IMR-90 (cell line): Measurements from ENCODE around the gene KCNH5. TPM values are rescaled to one million over a fixed set of nuclear protein-coding genes. Genes with fewer than 3 reads are reported as not detected.

ENCODE experiments used
- ATAC-seq: fragments of 200-7000 bp; cut with Tn5 transposase; 2 replicates; pipeline ENCODE4 v1.9.1; 2020; ENCODE audit warnings: low read depth, mild to moderate bottlenecking, moderate library complexity
- BruUV-seq: library from RNA; stranded (reverse); fragments of 400-500 nt; replicated peaks from 2 replicates; lab custom pipeline; 2021; lab: Mats Ljungman, UMichigan
- CTCF ChIA-PET: fragments of 300-600 bp; formaldehyde crosslinking; extraction: SDS; loops from one replicate; lab custom pipeline; 2021; ENCODE audit warnings: antibody characterized with exemption; lab: Yijun Ruan, JAX
- POLR2A ChIA-PET: fragments of 300-600 bp; sonication (Branson Sonifier 250); formaldehyde crosslinking; loops from one replicate; lab custom pipeline; 2022; ENCODE audit warnings: antibody characterized with exemption; ENCODE audit not compliant: unreplicated experiment; lab: Charles Lee
- DNase-seq: peaks from one replicate; pipeline ENCODE4 v3.0.0; 2013
- H2AFZ ChIP-seq: replicated peaks from 2 replicates; pipeline ENCODE3; 2013; ENCODE audit warnings: low read length, mild to moderate bottlenecking; ENCODE audit not compliant: poor library complexity
- H2AK5ac ChIP-seq: 2 replicates; pipeline ENCODE4 v1.6.1; 2013; ENCODE audit warnings: low read depth, low read length, inconsistent platforms
- H2AK9ac ChIP-seq: replicated peaks from 2 replicates; pipeline ENCODE3; 2013; ENCODE audit warnings: mild to moderate bottlenecking, low read depth, low read length, moderate library complexity; ENCODE audit not compliant: poor library complexity
- H2BK120ac ChIP-seq: 2 replicates; pipeline ENCODE4 v1.6.1; 2013; ENCODE audit warnings: low read depth, low read length, inconsistent platforms
- H2BK15ac ChIP-seq: 3 replicates; pipeline ENCODE4 v1.6.1; 2013; ENCODE audit warnings: low read depth, low read length, inconsistent platforms
- H2BK20ac ChIP-seq: 2 replicates; pipeline ENCODE4 v1.6.1; 2013; ENCODE audit warnings: low read depth, mild to moderate bottlenecking, inconsistent platforms, low read length, moderate library complexity
- H2BK5ac ChIP-seq: 2 replicates; pipeline ENCODE4 v1.6.1; 2013; ENCODE audit warnings: mild to moderate bottlenecking, low read depth, low read length, inconsistent platforms; ENCODE audit not compliant: poor library complexity, severe bottlenecking
- H3K14ac ChIP-seq: replicated peaks from 2 replicates; pipeline ENCODE4 v1.6.1; 2013; ENCODE audit warnings: low read depth, low read length, inconsistent platforms
- H3K18ac ChIP-seq: 2 replicates; pipeline ENCODE4 v1.6.1; 2013; ENCODE audit warnings: low read depth, low read length, control low read depth
- H3K23ac ChIP-seq: 2 replicates; pipeline ENCODE4 v1.6.1; 2013; ENCODE audit warnings: low read depth, low read length, inconsistent platforms
- H3K27ac ChIP-seq: 2 replicates; pipeline ENCODE4 v1.5.1; 2013; ENCODE audit warnings: mild to moderate bottlenecking, control low read depth, low read length; ENCODE audit not compliant: insufficient read depth
- H3K27me3 ChIP-seq: 2 replicates; pipeline ENCODE4 v1.6.1; 2013; ENCODE audit warnings: low read length; ENCODE audit not compliant: control insufficient read depth, insufficient read depth
- H3K36me3 ChIP-seq: 2 replicates; pipeline ENCODE4 v1.6.1; 2013; ENCODE audit warnings: low read length, mixed read lengths; ENCODE audit not compliant: control insufficient read depth, insufficient read depth
- H3K4ac ChIP-seq: 2 replicates; pipeline ENCODE4 v1.6.1; 2013; ENCODE audit warnings: low read depth, low read length, inconsistent platforms
- H3K4me1 ChIP-seq: 2 replicates; pipeline ENCODE4 v1.6.1; 2013; ENCODE audit warnings: low read length, mixed read lengths; ENCODE audit not compliant: control insufficient read depth, insufficient read depth
- H3K4me2 ChIP-seq: 2 replicates; pipeline ENCODE4 v1.6.1; 2013; ENCODE audit warnings: low read depth, mild to moderate bottlenecking, control low read depth, low read length, moderate library complexity
- H3K4me3 ChIP-seq: 2 replicates; pipeline ENCODE4 v1.5.1; 2013; ENCODE audit warnings: low read depth, mild to moderate bottlenecking, control low read depth, low read length, moderate library complexity; ENCODE audit not compliant: insufficient read depth
- H3K56ac ChIP-seq: 2 replicates; pipeline ENCODE4 v1.6.1; 2013; ENCODE audit warnings: low read length, inconsistent platforms; ENCODE audit not compliant: insufficient read depth; ENCODE audit errors: extremely low read depth
- H3K79me1 ChIP-seq, 2 experiments: 2 replicates each; pipeline ENCODE4 v1.6.1; 2013; ENCODE audit warnings: low read length in 2 of 2, inconsistent platforms in 1 of 2, low read depth in 1 of 2
- H3K9ac ChIP-seq: 2 replicates; pipeline ENCODE4 v1.6.1; 2013; ENCODE audit warnings: low read depth, low read length, control low read depth
- H3K9me1 ChIP-seq: 2 replicates; pipeline ENCODE4 v1.6.1; 2013; ENCODE audit warnings: low read length, inconsistent platforms; ENCODE audit not compliant: insufficient read depth
- H3K9me3 ChIP-seq: 2 replicates; pipeline ENCODE4 v1.6.1; 2013; ENCODE audit warnings: low read length; ENCODE audit not compliant: control insufficient read depth, insufficient read depth
- H4K20me1 ChIP-seq: 2 replicates; pipeline ENCODE4 v1.6.1; 2013; ENCODE audit warnings: low read length, inconsistent platforms; ENCODE audit not compliant: insufficient read depth
- H4K5ac ChIP-seq: 2 replicates; pipeline ENCODE4 v1.6.1; 2013; ENCODE audit warnings: mild to moderate bottlenecking, low read depth, low read length, control low read depth
- H4K8ac ChIP-seq, 2 experiments: 2 replicates each; pipeline ENCODE4 v1.6.1; 2013; ENCODE audit warnings: low read depth in 2 of 2, low read length in 2 of 2, control low read depth in 1 of 2, inconsistent platforms in 1 of 2
- H4K91ac ChIP-seq: 2 replicates; pipeline ENCODE4 v1.6.1; 2013; ENCODE audit warnings: low read depth, low read length, inconsistent platforms; ENCODE audit not compliant: insufficient read depth
- BHLHE40 ChIP-seq: fragments of 150-350 bp; IDR thresholded peaks from 2 replicates; pipeline ENCODE4 v1.6.1; 2016; ENCODE audit warnings: mild to moderate bottlenecking, low read depth, low read length
- CHD1 ChIP-seq: IDR thresholded peaks from 2 replicates; pipeline ENCODE4 v1.6.1; 2012; ENCODE audit warnings: low read depth, low read length, improper control_type of control experiment
- MAFK ChIP-seq: IDR thresholded peaks from 2 replicates; pipeline ENCODE4 v1.6.1; 2012; ENCODE audit warnings: low read depth, low read length, improper control_type of control experiment
- MAZ ChIP-seq: IDR thresholded peaks from 2 replicates; pipeline ENCODE4 v1.6.1; 2012; ENCODE audit warnings: low read depth, mild to moderate bottlenecking, low read length, improper control_type of control experiment, moderate library complexity, borderline replicate concordance
- MXI1 ChIP-seq: IDR thresholded peaks from 2 replicates; pipeline ENCODE4 v1.6.1; 2012; ENCODE audit warnings: low read depth, mild to moderate bottlenecking, low read length, moderate library complexity, borderline replicate concordance
- NFE2L2 ChIP-seq: fragments of 150-350 bp; IDR thresholded peaks from 2 replicates; pipeline ENCODE4 v1.6.1; 2016; ENCODE audit warnings: low read depth, mild to moderate bottlenecking, low read length
- POLR2A ChIP-seq: IDR thresholded peaks from 2 replicates; pipeline ENCODE4 v1.6.1; 2012; ENCODE audit warnings: mild to moderate bottlenecking, low read depth, low read length
- RCOR1 ChIP-seq: IDR thresholded peaks from 2 replicates; pipeline ENCODE4 v1.6.1; 2012; ENCODE audit warnings: mild to moderate bottlenecking, low read length, improper control_type of control experiment; ENCODE audit not compliant: insufficient replicate concordance
- RFX5 ChIP-seq: IDR thresholded peaks from 2 replicates; pipeline ENCODE4 v1.8.0; 2012; ENCODE audit warnings: low read depth, mild to moderate bottlenecking, low read length, moderate library complexity
- SMC3 ChIP-seq: fragments of 150-350 bp; IDR thresholded peaks from 2 replicates; pipeline ENCODE4 v1.6.1; 2016; ENCODE audit warnings: low read depth, mild to moderate bottlenecking, antibody characterized with exemption, low read length, moderate library complexity
- WGBS, 2 experiments: methylation state at CpG; one replicate each; pipeline versions ENCODE4 v1.1.5 to v1.1.7; 2013; ENCODE audit warnings: missing lambda C conversion rate in 2 of 2; ENCODE audit not compliant: insufficient read length in 1 of 2; ENCODE audit errors: extremely low coverage in 2 of 2; 5-methylcytosine and 5-hydroxymethylcytosine counted together
- dilution Hi-C: fragments of 300-500 bp; cut with HindIII; formaldehyde crosslinking; loops from one replicate; pipeline ENCODE4 v1.14.3; 2018; ENCODE audit warnings: low sequenced_read_pairs; ENCODE audit not compliant: unreplicated experiment
- in situ Hi-C: fragments of 300-500 bp; cut with MboI; formaldehyde crosslinking; loops from 3 replicates; pipeline ENCODE4 v1.14.3; 2019; ENCODE audit warnings: low sequenced_read_pairs, inconsistent platforms, mixed read lengths
- intact Hi-C: fragments of 100-400 bp; cut with micrococcal nuclease; formaldehyde crosslinking; loops from 2 replicates; pipeline ENCODE4 v1.10.0; 2022
- polyA plus RNA-seq, 3 experiments: library from polyadenylated mRNA; depleted of rRNA; stranded (reverse); fragments of >200 nt; gene quantifications; 2 replicates each; pipeline ENCODE4 v1.2.3, GENCODE V29; 2012; ENCODE audit warnings: low replicate concordance in 1 of 3
- total RNA-seq: library from RNA; depleted of rRNA; stranded (reverse); fragments of >200 nt; gene quantifications from 2 replicates; pipeline ENCODE4 v1.2.3, GENCODE V29; 2012
- TF ChIP-seq, protein P1 (sequence below): fragments of 150-350 bp; IDR thresholded peaks from 2 replicates; pipeline ENCODE4 v1.6.1; 2017; ENCODE audit warnings: mild to moderate bottlenecking, antibody characterized with exemption, low read length, low read depth
- TF ChIP-seq, protein P2 (sequence below): fragments of 150-350 bp; IDR thresholded peaks from 2 replicates; pipeline ENCODE4 v1.6.1; 2016; ENCODE audit warnings: low read depth, mild to moderate bottlenecking, low read length, moderate library complexity, borderline replicate concordance

The KCNH5 gene
- total and polyA plus RNA-seq, 2 of the 4 experiments (the other 2 are of a cell fraction), result under 0.01 to 0.03 TPM

DNA sequence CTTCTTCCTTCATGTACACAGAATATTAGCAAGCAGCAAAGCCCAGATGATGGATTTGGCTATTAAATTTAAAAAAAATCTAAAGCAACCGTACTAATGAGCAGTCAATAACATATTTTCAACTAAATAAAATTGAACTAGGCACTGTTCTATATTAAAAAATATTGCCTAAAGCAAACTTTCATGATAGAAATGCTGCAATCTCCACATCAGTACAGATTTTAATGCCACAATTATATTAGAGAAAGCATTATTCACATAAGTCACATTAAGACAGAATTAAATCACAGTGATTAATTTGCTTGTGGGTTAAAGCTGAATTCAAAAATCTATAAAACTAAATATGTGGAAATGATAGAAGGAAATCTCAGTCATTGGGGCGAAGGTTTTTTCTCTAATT lies 200.7 kb downstream of the KCNH5 start:
- WGBS, 2 experiments, result no CpG with 5 or more reads among the region's 2 CpGs
- no peak overlapping the region for H3K4ac ChIP-seq
- no peak overlapping the region for H2BK5ac ChIP-seq
- no peaks in the 10 kb centered on the region for H3K9me1 ChIP-seq
- no peak overlapping the region for H3K4me2 ChIP-seq
- no peaks in the 10 kb centered on the region for H3K27me3 ChIP-seq
- H2AK5ac ChIP-seq, result no peak overlapping the region
- no peak overlapping the region for H2AFZ ChIP-seq
- no peaks in the 10 kb centered on the region for H4K20me1 ChIP-seq
- no peak overlapping the region for H4K91ac ChIP-seq
- H3K9ac ChIP-seq, result no peak overlapping the region
- dilution Hi-C loops, result no loop called here
- H3K14ac ChIP-seq, result no peak overlapping the region
- no peaks in the 10 kb centered on the region for H3K36me3 ChIP-seq
- ATAC-seq, result no peak
- TF ChIP-seq, protein P1, sequence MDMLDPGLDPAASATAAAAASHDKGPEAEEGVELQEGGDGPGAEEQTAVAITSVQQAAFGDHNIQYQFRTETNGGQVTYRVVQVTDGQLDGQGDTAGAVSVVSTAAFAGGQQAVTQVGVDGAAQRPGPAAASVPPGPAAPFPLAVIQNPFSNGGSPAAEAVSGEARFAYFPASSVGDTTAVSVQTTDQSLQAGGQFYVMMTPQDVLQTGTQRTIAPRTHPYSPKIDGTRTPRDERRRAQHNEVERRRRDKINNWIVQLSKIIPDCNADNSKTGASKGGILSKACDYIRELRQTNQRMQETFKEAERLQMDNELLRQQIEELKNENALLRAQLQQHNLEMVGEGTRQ, result no peak
- TF ChIP-seq SMC3, result no peak
- TF ChIP-seq POLR2A, result no peak
- no peak for TF ChIP-seq RCOR1
- no peak for TF ChIP-seq CHD1
- no peak for TF ChIP-seq RFX5
- TF ChIP-seq MAZ, result no peak
- no peak for TF ChIP-seq BHLHE40
- no peak for TF ChIP-seq MAFK
- no peak for TF ChIP-seq MXI1
- TF ChIP-seq NFE2L2, result no peak
- TF ChIP-seq, protein P2, sequence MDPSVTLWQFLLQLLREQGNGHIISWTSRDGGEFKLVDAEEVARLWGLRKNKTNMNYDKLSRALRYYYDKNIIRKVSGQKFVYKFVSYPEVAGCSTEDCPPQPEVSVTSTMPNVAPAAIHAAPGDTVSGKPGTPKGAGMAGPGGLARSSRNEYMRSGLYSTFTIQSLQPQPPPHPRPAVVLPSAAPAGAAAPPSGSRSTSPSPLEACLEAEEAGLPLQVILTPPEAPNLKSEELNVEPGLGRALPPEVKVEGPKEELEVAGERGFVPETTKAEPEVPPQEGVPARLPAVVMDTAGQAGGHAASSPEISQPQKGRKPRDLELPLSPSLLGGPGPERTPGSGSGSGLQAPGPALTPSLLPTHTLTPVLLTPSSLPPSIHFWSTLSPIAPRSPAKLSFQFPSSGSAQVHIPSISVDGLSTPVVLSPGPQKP, result no peak
- intact Hi-C loops, result no loop called here
- no peak overlapping the region for H3K4me3 ChIP-seq
- no peak overlapping the region for H3K23ac ChIP-seq
- ChIA-PET CTCF (no interaction called here), POLR2A (no interaction called here)
- no peak overlapping the region for H2BK15ac ChIP-seq
- H2BK120ac ChIP-seq, result no peak overlapping the region
- no peak overlapping the region for H3K18ac ChIP-seq
- no peak overlapping the region for H4K8ac ChIP-seq
- no peak overlapping the region for H2AK9ac ChIP-seq
- no peak overlapping the region for H2BK20ac ChIP-seq
- H3K27ac ChIP-seq, result no peak overlapping the region
- no peak for DNase-seq
- H4K5ac ChIP-seq, result no peak overlapping the region
- H3K4me1 ChIP-seq, result no peaks in the 10 kb centered on the region
- no peak overlapping the region for H3K56ac ChIP-seq
- H3K9me3 ChIP-seq, result no peaks in the 10 kb centered on the region
- BruUV-seq, result no TSS peak
- in situ Hi-C loops, result no loop called here
- no peaks in the 10 kb centered on the region for H3K79me1 ChIP-seq
